ENCODE results near the gene NUP93.
"Not testable (repeated sequence)": the region's sequence is repeated elsewhere in the genome, so short reads cannot be mapped to it uniquely, and the experiment has no call there.

Gene NUP93

GRCh38 chr16:56709443-56710040, 20.4 kb upstream of the NUP93 start:
- no peak for DNase-seq (ENCODE audit: low read depth in 3 of 3)

DNA sequence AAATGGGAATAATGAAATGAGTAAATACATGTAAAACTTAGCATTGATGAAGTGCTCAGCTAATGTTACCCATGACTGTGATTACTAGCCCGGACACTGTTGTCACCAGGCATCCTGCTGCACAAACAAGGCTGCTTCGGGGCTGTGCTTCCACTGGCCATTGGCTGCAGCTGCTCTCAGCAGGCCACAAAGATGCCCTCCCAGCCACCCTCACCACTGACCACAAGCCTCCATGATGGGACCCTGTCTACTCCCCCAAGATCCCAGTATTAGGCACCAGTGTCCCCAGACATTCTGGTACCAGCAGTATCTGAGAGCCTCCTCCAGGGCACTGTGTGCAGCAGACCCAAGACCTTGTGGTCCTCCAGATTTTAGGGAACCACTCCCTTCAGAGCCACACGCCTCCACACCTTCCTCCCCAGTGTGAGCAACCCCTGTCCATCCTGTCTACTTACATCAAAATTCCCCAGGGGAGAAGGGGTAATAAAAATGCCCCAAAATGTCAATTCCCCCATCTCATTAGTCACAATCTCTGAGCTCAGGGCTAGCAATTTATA, 19.7 kb upstream of the NUP93 start:
- no peak for DNase-seq (ENCODE audit: low read depth in 3 of 3)

GRCh38 chr16:56711862-56712261, 18.1 kb upstream of the NUP93 start:
- no peak for DNase-seq (ENCODE audit: low read depth in 3 of 3)

- DNase-seq (ENCODE audit: low read depth in 3 of 3), result no peak
Measured at GRCh38 chr16:56713794-56714193, 16.1 kb upstream of the NUP93 start.

- no peak for DNase-seq (ENCODE audit: low read depth in 3 of 3)
Measured at GRCh38 chr16:56715126-56715525, 14.8 kb upstream of the NUP93 start.

GRCh38 chr16:56716761-56717160, 13.2 kb upstream of the NUP93 start:
- no peak for DNase-seq (ENCODE audit: low read depth in 3 of 3)

DNA sequence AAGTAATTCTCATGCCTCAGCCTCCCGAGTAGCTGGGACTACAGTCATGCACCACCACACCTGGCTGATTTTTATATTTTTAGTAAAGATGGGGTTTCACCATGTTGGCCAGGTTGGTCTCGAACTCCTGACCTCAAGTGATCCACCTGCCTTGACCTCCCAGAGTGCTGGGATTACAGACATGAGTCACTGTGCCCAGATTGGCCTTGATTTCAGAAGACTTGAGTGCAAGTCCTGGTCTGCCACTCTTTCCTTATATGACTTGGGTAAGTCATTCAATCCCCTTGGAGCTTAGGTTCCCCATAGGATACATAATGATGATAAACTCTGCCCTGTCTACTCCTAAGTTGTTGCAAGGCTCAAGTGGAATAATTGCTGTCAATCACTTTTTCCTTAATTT, 12.4 kb upstream of the NUP93 start:
- DNase-seq (ENCODE audit: low read depth in 3 of 3), result not testable (repeated sequence)

DNA sequence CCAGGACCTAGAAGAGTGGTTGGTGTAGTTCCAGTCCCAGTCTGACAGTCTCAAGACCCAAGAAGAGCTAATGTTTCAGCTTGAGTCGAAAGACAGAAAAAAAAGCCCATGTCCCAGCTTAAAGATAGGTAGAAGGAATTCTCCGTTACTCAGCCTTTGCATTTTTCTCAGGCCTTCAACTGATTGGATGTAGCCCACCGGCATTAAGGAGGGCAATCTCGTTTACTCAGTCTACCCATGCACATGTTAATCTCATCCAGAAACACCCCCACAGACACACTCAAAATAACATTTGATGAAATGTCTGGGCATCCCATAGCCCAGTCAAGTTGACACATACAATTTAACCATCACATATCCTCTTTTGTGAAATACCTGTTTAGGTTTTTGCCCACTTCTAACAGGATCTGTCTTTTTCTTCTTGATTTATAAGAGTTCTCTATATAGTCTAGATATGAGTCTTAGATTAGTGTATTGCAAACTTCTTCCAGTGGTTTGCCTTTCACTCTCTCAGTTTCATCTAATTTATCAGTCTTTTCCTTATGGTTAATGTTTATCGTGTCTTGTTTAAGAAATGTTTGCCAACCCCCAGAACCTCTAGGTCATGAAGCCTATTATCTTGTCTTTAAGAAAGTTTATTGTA, 7.6 kb upstream of the NUP93 start:
- no peak for DNase-seq (ENCODE audit: low read depth in 3 of 3)

- no peak for DNase-seq (ENCODE audit: low read depth in 3 of 3)
Measured at GRCh38 chr16:56724191-56724590, 5.7 kb upstream of the NUP93 start.

DNA sequence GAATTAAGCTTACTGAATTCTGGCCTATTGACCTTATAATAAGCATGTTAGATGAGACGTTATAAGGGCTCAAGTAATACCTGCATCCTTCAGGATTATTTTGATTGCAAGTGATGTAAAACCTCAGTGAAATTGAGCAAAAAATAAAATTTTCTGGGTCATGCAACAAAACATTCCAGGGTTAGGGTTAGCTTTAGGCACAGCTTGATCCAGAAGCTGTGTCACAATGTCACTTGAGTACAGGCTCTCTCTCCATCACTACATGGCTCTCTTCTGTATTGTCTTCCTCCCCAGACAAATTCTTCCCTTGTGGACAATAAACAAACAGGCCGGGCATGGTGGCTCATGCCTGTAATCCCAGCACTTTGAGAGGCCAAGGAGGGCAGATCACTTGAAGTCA, 3.6 kb upstream of the NUP93 start:
- DNase-seq (ENCODE audit: low read depth in 3 of 3), result no peak

DNA sequence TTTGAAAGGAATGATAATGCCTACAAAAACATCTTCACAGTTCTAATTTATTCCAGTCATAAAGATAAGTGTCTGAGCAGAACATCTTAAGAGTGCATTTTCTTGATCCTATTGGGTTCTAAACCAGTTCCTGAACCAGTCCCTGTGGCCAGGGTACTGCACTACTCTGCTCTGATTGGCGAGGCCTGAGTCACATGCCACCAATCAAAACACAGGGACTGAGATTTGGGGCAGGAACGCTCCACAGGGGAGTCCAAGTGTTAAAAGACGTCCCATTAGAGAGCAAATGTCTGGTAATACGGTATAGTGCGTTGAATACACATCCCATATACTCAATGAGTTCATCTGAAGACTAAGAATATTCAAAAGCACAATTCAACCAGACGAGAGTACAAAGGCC, 3.0 kb upstream of the NUP93 start:
- DNase-seq (ENCODE audit: low read depth in 3 of 3), result no peak

- no peak for DNase-seq (ENCODE audit: low read depth in 3 of 3)
Measured at GRCh38 chr16:56728027-56728426, 1.9 kb upstream of the NUP93 start.

DNA sequence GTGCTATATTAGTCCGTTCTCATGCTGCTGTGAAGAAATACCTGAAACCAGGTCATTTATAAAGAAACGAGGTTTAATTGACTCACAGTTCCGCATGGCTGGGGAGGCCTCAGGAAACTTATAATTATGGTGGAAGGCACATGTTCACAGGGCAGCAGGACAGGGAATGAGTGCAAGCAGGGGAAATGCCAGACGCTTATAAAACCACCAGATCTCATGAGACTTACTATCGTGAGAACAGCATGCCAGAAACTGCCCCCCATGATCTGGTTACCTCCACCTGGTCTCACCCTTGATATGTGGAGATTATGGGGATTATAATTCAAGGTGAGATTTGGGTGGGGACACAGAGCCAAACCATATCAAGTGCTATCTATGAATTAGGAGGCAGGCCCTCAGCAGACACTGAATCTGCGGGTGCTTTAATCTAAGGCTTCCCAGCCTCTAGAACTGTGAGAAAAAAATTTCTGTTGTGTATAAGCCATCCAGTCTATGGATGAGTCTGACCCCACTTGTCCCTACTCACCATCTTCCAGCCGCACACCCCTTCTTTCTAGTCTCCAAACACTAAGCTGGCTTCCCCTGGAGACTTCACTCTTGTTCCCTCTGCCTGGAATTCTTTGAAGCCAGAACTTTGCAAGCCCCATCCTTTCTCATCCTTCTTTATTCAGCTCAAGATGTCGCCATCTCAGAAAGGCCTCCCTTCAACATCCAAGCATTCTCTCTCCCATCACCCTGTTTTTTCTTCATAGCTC, 772 bp upstream of the NUP93 start:
- no peak for DNase-seq (ENCODE audit: low read depth in 3 of 3)

DNA sequence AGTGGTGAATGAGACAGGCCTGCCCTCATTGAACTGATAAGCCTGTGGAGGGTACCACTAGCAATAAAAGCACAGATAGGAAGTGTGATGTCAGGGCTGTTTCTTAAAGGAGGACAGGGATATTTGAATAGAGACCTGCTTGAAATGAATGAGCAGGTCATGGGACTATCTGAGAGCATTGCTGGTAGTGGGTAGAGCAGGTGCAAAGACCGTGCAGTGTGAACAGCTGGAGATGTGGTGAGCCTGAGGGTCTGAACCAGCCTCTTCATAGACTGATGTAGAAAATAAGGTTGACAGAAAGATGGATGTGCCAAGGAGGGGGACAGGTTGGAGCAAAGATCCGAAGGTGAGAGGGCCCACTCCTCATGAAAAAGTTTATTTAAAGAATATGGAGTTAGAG, 2.4 kb downstream of the NUP93 start:
- DNase-seq (ENCODE audit: low read depth in 3 of 3), result no peak

- DNase-seq (ENCODE audit: low read depth in 3 of 3), result no peak
Measured at GRCh38 chr16:56732832-56733231, 2.9 kb downstream of the NUP93 start.

- DNase-seq (ENCODE audit: low read depth in 3 of 3), result no peak
Measured at GRCh38 chr16:56734429-56734828, 4.5 kb downstream of the NUP93 start.

- DNase-seq (ENCODE audit: low read depth in 3 of 3), result no peak
Measured at GRCh38 chr16:56736476-56736875, 6.5 kb downstream of the NUP93 start.

DNA sequence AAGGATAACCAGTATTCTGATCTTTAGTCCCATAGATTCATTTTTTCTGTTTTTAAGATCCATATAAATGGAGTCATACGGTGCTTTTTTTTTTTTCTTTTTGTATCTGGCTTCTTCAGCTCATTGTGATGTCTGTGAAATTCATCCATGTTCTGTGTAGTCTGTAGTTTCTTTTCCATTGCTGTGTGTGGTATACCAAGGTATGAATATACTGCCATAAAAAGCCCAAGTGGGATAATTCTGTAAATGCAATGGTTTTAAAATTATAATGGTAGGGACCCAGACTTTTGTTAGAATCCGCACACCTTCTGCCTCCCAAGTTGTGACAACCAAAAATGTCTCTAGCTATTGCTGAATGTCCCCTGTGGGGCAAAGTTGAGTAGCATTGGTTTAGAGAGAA, 7.6 kb downstream of the NUP93 start:
- DNase-seq (ENCODE audit: low read depth in 3 of 3), result no peak

DNA sequence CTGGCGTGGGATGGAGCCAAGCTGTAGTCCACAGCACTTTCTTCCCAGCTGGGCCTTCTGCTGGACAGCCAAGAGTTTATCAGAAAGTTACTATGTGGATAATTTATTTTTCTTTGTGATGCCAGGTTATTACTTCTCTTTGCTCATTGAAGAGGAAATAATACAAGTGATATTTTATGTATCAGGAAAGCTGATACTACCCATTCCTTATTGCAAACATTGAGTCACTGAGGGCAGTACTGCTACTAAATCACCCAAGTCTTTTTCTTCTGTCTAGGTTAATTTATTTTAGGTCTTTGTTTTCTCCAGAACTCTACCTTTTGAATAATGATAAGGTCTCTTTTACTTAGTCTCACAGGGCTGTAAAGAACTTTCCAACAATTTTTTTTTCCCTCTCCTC, 8.3 kb downstream of the NUP93 start:
- no peak for DNase-seq (ENCODE audit: low read depth in 3 of 3)

- DNase-seq (ENCODE audit: low read depth in 3 of 3), result not testable (repeated sequence)
Measured at GRCh38 chr16:56739378-56739777, 9.4 kb downstream of the NUP93 start.

DNA sequence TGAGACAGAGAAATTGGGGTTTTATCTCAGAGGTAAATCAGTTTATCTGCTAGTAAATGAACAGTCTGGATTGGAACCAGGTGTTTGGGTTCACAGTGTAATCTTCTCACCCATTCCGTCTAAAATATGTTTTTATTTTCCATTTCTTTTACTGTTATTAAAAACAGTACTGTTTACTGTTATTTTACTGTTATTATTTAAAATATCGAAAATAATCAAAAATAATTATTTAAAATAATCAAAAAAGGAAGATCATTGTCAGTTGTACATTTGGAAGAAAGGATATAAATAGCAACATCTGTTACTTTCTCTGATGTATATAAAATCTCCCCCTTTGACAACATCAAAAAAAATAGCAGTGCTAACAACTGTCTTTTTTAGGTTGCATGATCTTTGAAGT, 11.5 kb downstream of the NUP93 start:
- no peak for DNase-seq (ENCODE audit: low read depth in 3 of 3)

- no peak for DNase-seq (ENCODE audit: low read depth in 3 of 3)
Measured at GRCh38 chr16:56742030-56742984, 12.4 kb downstream of the NUP93 start.
